GM12872 (cell line): ENCODE data around the gene TMEM214.

Experiments
- TF ChIP-seq, protein P1 (sequence below): IDR thresholded peaks from 3 replicates; pipeline ENCODE4 v1.5.1; 2011; ENCODE audit warnings: low read depth, mild to moderate bottlenecking, low read length, moderate library complexity; ENCODE audit not compliant: insufficient read depth

TMEM214 gene, protein sequence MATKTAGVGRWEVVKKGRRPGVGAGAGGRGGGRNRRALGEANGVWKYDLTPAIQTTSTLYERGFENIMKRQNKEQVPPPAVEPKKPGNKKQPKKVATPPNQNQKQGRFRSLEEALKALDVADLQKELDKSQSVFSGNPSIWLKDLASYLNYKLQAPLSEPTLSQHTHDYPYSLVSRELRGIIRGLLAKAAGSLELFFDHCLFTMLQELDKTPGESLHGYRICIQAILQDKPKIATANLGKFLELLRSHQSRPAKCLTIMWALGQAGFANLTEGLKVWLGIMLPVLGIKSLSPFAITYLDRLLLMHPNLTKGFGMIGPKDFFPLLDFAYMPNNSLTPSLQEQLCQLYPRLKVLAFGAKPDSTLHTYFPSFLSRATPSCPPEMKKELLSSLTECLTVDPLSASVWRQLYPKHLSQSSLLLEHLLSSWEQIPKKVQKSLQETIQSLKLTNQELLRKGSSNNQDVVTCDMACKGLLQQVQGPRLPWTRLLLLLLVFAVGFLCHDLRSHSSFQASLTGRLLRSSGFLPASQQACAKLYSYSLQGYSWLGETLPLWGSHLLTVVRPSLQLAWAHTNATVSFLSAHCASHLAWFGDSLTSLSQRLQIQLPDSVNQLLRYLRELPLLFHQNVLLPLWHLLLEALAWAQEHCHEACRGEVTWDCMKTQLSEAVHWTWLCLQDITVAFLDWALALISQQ

GRCh38 chr2:27032495-27033252 is at the start of gene TMEM214:
TMEM214 (plus strand) TSS chr2:27032965; CDS start chr2:27033016, 51 bp downstream.
- TF ChIP-seq, protein P1, sequence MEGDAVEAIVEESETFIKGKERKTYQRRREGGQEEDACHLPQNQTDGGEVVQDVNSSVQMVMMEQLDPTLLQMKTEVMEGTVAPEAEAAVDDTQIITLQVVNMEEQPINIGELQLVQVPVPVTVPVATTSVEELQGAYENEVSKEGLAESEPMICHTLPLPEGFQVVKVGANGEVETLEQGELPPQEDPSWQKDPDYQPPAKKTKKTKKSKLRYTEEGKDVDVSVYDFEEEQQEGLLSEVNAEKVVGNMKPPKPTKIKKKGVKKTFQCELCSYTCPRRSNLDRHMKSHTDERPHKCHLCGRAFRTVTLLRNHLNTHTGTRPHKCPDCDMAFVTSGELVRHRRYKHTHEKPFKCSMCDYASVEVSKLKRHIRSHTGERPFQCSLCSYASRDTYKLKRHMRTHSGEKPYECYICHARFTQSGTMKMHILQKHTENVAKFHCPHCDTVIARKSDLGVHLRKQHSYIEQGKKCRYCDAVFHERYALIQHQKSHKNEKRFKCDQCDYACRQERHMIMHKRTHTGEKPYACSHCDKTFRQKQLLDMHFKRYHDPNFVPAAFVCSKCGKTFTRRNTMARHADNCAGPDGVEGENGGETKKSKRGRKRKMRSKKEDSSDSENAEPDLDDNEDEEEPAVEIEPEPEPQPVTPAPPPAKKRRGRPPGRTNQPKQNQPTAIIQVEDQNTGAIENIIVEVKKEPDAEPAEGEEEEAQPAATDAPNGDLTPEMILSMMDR: 0 out of 3 replicates have a peak, but pooled peaks have one; percentile 12

- TF ChIP-seq, protein P1: no peak
Observed at GRCh38 chr2:26983746-26984145, 49.0 kb upstream of the TMEM214 start.

- TF ChIP-seq, protein P1: no peak
Observed at GRCh38 chr2:26985807-26986206, 47.0 kb upstream of the TMEM214 start.

GRCh38 chr2:26986576-26986975 is 46.2 kb upstream of the TMEM214 start:
- TF ChIP-seq, protein P1: no peak

DNA sequence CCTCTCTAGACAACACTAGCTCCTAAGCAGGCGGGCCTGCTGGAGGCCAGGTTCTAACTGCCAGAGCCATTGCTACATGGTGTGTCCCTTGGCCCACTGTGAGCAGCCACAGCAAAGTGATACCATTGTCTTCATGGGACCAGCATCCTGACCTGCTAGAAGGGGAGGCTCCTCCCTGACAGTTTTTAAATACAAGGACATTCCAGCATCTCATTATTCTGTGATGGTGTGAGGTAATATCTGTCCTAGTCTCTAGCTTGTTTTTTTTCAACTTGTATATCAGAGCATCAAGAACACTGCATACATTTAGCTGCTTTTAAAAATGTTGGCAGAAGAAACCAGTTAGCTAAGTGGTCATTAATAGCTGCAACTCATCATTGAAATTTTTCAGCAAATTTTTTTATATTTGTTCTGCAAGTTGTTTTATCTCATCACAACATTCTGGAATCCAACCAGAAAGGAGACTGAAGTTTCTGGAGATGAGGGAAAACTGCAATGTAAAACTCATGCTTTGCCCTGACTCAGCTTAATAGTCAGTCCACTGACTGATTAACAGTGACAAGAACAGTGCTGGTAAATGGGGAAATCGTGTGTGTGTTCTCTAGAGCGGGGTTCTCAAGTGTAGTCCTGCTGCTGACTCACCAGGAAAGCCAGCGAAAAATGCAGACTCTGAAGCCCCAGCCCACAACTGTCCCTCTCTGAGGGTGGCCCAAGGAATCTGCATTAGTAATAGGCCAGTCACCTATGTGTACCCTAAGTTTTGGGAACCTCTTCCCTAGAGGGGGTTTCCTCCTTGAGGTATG is 44.5 kb upstream of the TMEM214 start:
- TF ChIP-seq, protein P1: no peak

DNA sequence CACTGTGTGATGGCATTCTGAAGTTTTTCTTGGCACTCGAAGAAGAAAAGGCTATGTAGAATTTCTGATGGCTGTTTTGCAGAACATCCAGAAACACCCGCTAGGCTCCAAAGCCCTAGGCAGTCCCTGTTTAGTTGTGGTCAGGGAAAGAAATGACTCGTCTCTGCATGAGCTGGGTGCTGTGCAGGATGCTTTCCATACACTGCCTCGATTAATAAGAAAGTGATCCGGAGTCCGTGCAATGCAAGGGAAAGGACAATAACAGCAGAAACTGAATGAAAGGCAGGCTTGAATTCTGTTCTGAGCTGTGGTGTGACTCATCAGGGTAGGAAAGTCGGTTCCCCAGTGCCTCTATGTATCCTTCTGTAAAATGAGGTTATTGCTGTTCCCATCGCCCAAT is 43.6 kb upstream of the TMEM214 start:
- TF ChIP-seq, protein P1: no peak
